Hematopoietic multipotent progenitor cell treated with erythropoietin and hydrocortisone succinate and interleukin-3 and kit ligand, for 6 days (in vitro differentiated cells): ENCODE measurements around the gene UBE2G1.
A peak's percentile ranks its signal among the peaks of the same experiment; 100 is the strongest.
"Not testable (repeated sequence)": the region's sequence is repeated elsewhere in the genome, so short reads cannot be mapped to it uniquely, and the experiment has no call there.

Experiments used
- DNase-seq: peaks from one replicate; pipeline ENCODE4 v3.0.0-alpha.2; 2015

UBE2G1 gene

GRCh38 chr17:4297351-4297750 is 69.1 kb downstream of the UBE2G1 start:
- no peak for DNase-seq

DNA sequence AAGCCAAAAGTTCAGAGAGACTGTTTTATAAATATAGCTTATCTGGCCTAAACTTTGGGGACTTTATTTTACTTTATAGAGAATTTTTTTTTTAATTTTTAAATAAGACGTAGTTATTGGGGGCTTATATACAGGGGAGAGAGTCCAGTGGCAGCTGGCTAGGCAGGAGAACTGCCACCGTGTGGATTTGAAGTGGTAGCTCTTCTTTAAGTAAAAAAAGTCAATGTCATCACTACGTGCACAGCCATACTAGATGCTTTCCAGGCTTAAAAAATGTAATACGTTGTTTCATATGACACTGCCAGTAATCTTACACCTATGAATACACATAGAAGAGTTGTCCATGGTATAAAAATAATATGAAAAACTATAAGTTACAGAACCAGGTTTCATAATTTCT is 70.8 kb downstream of the UBE2G1 start:
- DNase-seq, result no peak

DNA sequence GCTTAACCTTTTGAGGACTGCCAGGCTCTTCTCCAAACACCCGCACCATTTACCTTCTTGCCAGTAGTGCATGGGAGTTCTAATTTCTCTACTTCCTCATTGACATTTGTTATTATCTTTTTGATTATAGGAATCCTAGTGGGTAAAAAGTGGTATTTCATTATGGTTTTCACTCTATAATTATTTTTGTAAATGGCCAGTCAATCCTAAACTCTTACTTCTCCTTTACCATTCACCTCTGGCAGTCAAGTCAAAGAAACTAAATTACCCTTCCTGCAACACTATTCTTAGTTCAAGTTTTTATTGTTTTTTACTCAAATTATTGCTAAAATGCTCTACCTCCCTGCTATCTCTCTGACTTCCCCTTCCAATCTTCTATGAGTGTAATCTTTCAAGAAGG is 72.9 kb downstream of the UBE2G1 start:
- DNase-seq, result no peak

DNA sequence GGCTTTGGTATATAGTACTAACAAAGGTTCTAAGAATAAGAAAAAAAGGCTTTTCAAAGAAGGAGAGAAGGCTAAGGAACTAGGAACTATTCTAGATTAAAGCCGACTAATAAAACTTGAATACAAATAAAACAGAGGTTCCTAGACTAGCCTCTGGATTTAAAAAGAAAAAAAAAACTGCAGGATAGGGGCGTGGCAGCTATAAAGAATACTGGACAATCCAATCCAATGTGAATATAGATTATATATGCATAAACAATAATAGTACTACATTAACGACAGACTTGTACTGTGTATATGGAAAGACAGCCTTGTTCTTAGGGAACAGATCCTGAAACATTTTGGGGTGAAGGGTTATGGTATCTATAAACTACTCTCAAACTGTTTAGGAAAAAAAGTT is 78.8 kb downstream of the UBE2G1 start:
- no peak for DNase-seq

- no peak for DNase-seq
Observed at GRCh38 chr17:4276514-4276913, 90.0 kb downstream of the UBE2G1 start.

DNA sequence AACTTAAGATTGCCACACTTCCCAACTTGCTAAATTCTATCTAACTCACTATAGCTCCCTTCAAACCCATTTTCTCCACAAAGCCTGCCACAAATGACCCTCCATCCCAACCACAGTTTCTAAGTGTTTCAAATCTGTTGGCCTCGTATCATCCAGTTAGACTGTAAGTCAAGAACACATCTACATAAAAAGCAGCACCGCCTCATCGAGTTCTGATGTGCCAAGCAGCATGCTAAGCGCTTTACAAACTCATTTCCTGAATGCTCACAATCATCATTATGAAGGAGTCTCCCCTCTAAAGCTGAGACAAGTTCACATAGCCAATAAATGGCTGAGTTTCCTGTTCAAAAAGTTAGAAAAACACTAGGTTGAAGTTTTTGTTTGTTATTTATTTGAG is 93.5 kb downstream of the UBE2G1 start:
- DNase-seq, result no peak

- peak; percentile 24 for DNase-seq
Observed at GRCh38 chr17:4272213-4272971, 94.1 kb downstream of the UBE2G1 start.

GRCh38 chr17:4270736-4271135 is 95.7 kb downstream of the UBE2G1 start:
- no peak for DNase-seq

DNA sequence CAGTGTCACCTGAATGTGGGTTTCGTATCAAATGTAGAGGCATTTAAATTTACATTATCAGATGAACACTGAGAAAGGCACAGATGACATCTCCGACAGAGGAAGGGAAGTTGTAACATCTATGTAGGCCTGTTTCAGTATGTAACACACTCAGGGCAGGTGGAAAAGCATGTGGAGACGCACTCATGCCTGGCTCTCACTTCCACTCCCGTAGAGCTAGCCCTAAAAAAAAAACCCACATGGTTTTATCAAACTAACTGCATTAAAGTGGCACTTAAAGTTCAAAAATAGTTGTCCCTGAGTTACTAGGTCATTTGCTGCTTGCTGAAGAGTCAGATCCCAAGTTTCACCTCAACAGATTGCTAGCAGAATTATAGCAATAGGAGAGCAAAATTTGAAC is 96.6 kb downstream of the UBE2G1 start:
- DNase-seq, result no peak

GRCh38 chr17:4267402-4267801 is 99.1 kb downstream of the UBE2G1 start:
- no peak for DNase-seq

- DNase-seq, result no peak
Observed at GRCh38 chr17:4266550-4266949, 99.9 kb downstream of the UBE2G1 start.

DNA sequence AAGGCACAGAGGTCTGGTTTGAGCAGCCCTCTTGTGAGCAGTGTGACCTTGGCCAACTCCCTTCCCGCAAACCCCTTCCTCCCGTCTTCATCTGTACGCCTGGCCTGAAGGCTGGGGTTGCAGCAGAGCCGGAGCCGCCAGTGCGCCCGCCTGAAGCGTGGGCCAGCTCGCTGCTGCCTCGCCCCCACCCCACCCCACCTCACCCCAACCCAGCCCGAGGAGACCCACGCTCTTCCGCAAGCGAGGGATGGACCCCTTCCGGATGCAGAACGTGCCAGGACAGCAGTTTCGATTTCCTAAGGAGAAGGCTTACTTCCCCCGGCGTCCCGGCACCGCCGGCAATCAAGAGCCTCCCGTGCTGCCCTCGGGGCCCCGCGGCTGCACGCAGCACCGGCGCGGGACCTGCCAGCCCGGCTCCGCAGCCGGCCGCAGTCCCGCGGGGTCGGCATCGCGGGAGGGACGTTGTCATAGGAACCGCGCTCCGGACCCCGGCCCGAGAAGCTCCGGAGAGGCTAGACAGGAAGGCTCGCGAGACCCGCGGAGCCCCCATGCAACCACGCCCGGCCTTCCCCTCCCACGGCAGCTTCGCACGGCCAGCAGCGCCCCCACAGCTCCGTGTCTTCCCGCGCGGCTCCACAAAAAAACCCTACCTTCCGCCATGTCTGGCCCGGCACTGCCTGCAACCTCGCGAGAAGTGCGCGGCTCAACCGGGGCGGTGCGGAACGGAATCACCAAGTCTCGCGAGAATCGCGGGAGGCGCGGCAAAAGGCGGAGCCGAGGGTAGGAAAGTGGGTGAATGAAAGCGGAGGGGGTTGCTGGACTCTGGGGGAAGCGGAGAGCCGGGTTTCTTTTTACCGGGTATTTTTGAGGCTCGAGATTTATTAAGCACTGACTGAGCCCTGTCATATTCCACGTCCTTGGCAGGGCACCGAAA is 102.9 kb downstream of the UBE2G1 start, which contains the start of gene ANKFY1:
ANKFY1 (minus strand) TSS at position 698 of the 934 bp plus-strand sequence; CDS start at position 660, 38 bp downstream.
- peak; percentile 96 for DNase-seq

DNA sequence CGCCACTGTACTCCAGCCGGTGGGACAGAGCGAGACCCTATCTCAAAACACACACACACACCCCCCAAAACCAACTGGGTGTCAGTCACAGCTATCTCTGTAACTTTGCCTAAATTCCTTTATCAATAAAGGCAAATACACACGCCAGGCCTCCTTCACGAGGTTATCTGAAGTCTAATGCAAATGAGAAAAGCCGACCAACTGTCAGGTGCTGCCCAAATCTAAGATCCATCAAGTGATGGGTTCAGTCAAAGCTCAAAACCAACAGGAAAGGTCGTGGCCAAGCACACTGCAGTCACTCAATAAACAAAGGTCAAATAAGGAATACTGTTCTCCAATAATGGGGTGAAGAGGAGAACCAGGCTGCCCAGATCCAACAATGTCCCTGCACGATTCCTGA is 103.8 kb downstream of the UBE2G1 start:
- DNase-seq, result peak; percentile 52

GRCh38 chr17:4261452-4261851 is 105.0 kb downstream of the UBE2G1 start:
- no peak for DNase-seq

GRCh38 chr17:4258867-4259266 is 107.6 kb downstream of the UBE2G1 start:
- DNase-seq, result no peak

- DNase-seq, result no peak
Observed at GRCh38 chr17:4256952-4257351, 109.5 kb downstream of the UBE2G1 start.

- not testable (repeated sequence) for DNase-seq
Observed at GRCh38 chr17:4255271-4255670, 111.2 kb downstream of the UBE2G1 start.

DNA sequence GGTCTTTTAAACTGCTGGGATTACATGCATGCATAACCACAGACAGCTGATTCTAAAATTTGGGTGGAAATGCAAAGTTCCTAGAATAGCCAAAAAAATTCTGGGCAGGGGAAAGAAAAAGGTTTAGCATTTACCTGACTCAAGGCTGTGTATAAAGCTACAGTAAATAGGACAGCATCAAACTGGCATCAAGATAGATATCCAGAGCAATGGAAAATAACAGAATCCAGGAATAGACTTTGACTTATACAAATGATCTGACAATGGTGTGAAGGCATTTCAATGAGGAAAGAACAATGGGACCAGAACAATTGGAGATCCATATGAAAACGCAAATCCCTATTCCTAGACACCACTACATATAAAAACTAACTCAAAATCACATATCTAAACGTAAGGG is 115.6 kb downstream of the UBE2G1 start:
- DNase-seq, result no peak

DNA sequence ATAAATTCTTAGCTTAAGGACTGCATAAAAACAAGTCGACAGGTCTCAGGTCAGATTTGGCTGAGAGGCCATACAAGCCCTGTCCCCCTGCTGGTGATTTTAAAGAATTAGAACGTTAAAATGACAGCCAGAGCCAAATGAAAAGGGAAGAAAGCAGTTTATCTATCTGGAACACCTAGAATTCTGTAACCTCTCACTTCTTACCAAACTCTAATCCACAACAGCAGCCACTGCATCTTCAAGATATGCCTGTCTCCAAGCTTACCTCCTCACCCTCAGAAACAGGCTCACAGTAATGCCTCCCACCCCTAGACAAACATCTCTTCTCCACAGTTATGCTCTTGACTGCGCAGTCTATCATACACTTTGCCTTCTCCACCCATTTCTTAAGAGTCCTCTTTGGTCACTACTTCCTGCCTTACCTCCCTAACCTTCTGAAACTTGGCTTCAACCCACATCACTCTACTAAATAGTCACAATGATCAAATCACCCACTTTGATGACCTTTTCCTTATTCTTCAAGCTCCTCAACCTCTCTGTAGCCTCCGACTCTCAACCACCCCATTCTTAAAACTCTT is 116.9 kb downstream of the UBE2G1 start:
- peak; percentile 97 for DNase-seq

- DNase-seq, result no peak
Observed at GRCh38 chr17:4248504-4249277, 117.8 kb downstream of the UBE2G1 start.

DNA sequence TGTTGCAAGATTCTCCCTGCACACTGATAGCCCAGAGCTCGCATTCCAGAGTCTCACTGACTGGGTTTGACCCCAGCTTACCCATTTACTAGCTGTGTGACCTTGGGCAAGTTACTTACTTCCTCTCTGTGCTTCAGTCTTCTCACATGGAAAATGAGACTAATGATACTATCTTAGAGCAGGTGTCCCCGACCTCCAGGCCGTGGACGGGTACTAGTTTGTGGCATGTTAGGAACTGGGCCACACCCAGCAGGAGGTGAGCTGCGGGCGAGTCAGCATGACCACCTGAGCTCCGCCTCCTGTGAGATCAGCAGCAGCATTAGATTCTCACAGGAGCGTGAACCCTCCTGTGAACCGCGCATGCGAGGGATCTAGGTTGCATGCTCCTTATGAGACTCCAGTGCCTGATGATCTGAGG is 118.5 kb downstream of the UBE2G1 start:
- DNase-seq, result no peak

DNA sequence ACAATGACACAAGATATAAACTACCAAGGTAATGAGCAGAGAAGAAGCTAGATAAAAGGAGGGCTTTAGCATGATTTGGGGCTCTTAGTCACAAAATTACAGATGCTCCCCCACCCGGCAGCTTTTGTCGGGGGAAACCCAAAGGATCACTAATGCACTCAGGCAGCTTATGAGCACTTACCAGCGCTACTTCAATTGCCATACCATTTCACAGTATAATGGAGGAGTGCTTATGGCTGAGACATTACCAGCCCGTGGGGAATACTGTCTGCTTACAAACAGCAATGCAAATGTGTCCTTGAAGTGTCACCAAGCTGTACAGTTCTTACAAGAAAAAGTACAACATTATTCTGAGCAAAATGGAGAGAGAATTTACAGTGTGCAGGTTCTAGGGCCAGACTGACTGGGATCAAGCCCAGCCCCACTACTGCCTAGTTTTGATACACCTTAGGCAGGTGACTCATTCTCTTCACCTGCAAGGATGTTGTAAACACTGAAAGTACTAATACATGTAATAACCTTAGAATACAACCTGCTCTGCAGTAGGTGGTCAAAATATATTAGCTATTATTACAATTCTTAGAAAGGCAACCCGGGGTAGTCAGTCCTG is 119.0 kb downstream of the UBE2G1 start:
- no peak for DNase-seq
